NCI-H748 treated with DMSO at 0.1 percent for 48 hours (cell line): ENCODE measurements around the gene TMEM50A.
"Not testable (repeated sequence)": the region's sequence is repeated elsewhere in the genome, so short reads cannot be mapped to it uniquely, and the experiment has no call there.

Source experiments
- DNase-seq: peaks from one replicate; lab custom pipeline; 2025; lab: John Stamatoyannopoulos, UW

Gene TMEM50A

DNA sequence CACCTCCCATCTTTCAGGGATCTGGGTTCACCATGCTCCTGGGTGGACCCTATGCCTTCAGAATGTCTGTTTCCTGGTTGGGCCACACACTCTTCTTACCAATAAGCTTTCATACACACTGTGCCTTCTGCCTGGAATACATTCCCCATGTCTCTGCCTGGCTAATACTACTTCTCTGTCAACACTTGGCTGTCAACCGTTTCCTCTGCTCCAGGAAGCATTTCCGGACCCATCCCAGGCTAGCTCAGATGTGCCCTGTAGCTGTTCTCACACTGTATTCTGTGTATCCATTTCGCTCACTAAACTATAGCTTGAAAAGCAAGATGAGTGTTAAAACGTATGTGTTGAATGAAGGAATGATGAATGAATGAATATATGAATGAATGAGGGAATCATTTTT is 49.0 kb downstream of the TMEM50A start:
- DNase-seq, result not testable (repeated sequence)

DNA sequence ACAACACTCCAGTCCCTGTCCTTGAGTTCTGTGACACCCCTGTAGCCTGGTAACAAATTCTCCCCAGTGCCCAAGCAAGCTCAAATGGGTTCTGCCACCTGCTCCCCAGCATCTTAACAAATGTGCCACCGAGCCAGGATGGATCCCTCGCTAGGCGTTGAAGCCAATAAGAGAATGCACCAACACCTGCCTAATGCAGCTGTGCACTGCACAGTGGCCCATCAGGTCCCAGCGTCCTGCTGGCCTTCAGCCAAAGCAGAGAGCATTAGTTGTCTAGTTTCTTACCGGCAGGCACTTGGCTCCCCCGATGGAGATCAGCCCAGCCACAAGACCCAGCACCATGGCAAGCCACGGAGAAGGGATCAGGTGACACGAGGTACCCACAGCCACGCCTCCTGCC is 50.6 kb downstream of the TMEM50A start:
- not testable (repeated sequence) for DNase-seq

DNA sequence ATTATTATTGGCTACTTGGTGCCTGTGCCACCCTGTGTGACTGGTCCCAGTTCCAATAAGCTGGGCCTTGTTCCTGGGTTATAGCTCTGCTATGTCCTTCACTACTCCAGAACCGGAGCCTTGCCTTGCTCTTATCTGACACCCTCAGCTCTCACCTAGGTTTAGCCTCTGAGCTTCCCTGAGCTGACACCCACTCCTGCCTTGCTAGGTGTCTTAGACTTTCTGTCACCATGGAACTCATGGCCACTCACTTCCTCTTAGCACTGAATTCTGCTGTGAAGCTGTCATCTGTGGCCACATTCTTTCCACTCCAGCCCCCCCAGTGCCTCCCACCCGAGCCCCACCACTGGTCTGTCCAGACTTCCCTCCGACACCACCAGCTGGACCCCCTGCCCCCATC is 51.6 kb downstream of the TMEM50A start:
- DNase-seq, result not testable (repeated sequence)

- DNase-seq, result no peak
Measured at GRCh38 chr1:25392841-25393240, 54.7 kb downstream of the TMEM50A start.

DNA sequence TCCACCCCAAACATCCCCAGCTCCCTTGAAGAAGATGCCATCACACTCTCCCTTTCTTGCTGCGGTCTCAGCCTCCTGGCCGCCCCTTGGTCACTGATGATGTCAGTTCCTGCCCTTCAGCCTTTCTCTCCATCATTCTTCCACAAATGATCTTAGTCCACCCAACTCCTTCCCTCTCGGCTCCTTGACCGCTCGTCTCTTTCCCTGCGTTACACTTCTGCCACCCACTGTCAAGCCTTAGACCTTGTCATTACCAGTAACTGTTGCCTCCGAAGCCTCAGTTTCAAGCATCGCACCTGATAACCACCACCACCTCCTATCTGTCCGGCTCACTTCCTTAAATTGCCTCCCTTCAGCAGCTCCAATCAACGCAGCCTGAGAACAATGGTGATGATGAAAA is 59.4 kb downstream of the TMEM50A start:
- DNase-seq, result not testable (repeated sequence)

DNA sequence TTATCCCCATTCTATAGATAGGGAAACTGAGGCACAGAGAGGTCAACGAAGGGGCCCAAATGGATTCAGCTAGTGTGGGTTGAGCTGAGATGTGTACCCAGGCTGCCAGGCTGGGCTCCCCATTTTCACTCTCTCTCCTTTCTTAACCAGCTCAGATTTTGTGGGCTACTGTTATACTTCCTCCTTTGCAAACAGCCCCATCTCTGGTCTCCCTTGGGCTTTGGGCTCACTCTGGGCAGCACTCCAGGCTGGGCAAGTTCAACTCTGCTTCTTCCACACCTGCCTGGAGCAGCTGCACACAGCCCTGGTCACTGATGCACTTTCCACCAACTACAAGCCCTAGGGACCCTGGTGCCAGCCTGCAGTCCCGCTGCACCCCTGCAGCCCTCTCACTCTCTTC is 59.9 kb downstream of the TMEM50A start:
- DNase-seq, result not testable (repeated sequence)

DNA sequence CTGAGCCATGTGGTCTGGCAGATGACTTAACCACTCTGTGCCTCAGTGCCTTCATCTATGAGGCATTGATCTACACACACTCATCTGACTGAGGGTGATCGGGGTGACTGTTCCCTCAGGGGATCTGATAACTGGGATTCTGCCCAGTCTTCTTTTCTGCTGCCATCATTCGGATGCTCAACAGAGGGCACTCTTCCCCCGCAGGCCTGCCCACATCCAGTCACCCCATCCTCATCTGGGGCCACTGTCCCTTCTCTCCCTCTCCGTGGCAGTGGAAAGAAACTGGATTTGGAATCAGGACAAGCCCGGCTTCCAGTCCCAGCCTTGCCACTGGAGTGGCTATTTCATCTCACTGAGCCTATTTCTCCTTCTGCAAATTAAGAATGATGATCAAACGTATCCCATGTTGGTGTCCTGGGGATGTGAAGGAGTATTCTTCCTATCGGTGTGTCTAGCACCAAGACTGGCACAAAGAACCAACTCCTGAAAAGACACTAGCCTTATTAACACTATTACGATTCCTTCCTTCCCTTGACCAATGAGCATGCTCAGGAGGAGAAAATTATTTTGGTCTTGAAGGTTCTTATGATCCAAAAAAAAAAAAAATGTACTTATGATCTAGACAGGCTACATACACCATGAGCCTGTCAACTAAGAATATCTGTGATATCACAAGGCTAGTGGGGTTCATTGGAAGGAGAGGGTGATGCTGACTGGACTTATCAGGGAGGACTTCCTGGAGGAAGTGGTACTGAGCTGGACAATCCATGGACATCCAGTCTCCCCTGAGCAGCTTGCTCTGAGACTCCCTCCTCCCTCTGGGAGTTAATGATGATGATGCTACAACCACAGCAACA is 65.0 kb downstream of the TMEM50A start:
- not testable (repeated sequence) for DNase-seq

GRCh38 chr1:25405731-25406305 is 67.7 kb downstream of the TMEM50A start:
- not testable (repeated sequence) for DNase-seq

DNA sequence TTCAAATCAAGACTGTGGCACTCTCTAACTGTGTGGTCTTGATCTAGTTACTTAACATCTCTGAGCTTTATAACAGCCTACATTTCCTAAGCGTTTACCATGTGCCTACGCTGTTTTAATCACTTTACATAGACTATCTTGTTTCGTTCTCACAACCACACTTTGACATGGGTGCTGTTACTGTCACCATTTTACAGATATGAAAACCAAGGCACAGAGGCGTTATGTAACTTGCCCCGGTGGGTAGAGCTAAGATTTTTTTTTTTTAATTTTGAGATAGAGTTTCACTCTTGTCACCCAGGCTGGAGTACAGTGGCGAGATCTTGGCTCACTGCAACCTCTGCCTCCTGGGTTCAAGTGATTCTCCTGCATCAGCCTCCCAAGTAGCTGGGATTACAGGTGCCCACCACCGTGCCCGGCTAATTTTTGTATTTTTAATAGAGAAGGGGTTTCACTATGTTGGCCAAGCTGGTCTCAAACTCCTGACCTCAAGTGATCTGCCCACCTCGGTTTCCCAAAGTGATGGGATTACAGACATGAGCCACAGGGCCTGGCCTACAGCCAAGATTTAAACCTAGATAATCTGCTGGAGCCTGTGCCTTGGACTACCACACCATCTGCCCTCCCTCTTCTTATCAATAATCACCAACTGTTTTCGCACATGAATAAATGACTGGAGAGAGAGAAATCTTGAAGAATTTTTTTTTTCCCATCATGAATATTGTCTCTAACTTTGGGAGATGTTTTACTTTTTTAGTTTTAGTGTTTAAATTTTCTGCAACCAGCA is 71.7 kb downstream of the TMEM50A start:
- not testable (repeated sequence) for DNase-seq
